ENCODE measurements around the gene SESN3. TPM values are rescaled to one million over a fixed set of nuclear protein-coding genes. Genes with fewer than 3 reads are reported as not detected.
A peak's percentile ranks its signal among the peaks of the same experiment; 100 is the strongest.

SESN3 gene
- total RNA-seq, 3 donors from 2014 or later (not counting 1 experiment from before 2014, with no cell fraction given) = 5.5 to 10.2 (median 7.6) TPM

DNA sequence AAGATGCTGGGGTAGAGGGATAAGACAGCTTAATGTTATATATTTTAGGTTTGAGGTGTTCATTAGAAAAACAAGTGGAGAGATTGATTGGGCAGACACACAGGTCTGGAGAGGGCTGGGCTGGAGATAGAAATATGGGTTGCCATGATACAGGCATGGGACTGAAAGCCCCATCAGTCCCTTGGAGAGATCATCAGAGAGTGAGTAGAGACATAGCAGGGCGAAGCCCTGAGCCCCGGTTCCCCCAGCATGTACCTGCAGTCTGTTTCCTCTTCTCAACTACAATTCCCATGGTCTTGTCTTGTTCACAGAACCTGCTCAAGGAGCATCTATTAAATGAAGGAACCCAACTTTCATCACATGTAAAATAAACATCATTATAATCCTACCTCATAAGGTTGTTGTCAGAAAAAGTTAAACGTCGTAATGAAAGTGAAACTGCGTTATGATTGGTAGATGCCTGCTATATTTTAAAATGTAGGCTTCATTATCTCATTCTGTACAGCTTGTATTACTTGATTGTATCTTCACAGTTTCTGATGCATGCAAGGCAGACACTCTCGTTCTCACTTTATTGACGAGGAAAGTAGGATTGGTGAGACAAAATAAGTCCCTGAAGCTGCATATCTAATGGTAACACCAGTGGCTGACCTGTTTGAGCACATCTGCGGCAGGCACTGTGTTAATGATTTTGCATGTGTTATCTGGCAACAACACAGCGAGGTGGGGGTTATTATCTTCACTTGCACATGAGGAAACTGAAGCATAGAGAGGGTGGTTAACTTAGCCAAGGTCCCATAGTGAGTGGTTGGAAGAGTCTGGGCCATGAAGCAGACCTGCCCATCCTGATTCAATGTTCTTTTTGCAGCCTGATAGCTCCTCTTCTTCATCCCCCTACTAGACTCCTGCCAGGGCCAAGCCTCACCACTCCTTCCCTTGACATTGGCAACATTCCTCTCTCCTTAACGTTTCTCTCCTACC lies 77.8 kb downstream of the SESN3 start:
- peak overlapping the region; percentile 79 for H3K27ac ChIP-seq (ENCODE audit: low read length)
- H3K36me3 ChIP-seq (ENCODE audit: control insufficient read depth, insufficient read depth, low read length) = no peaks in the 10 kb centered on the region
- ATAC-seq (peak; percentile 11 to 39 (median 15)), DNase-seq (peak in 1 of 2 donors; percentile 62)
- peak overlapping the region; percentile 91 to 94 for H3K27ac Mint-ChIP-seq
- H3K4me1 ChIP-seq (ENCODE audit: control insufficient read depth, insufficient read depth, low read length) = peaks cover 47% of the 10 kb centered on the region
- H3K9me3 ChIP-seq (ENCODE audit: control insufficient read depth, insufficient read depth, low read length) = no peaks in the 10 kb centered on the region
- no peaks in the 10 kb centered on the region for H3K36me3 Mint-ChIP-seq
- peak overlapping the region; percentile 32 for H3K4me3 ChIP-seq (ENCODE audit: low read length)
- H3K4me3 Mint-ChIP-seq = peak overlapping the region; percentile 85
- H3K27me3 ChIP-seq (ENCODE audit: control insufficient read depth, insufficient read depth, low read length) = no peaks in the 10 kb centered on the region
- no peaks in the 10 kb centered on the region for H3K9me3 Mint-ChIP-seq
- WGBS (ENCODE audit: insufficient coverage) = 6% methylated on average over 7 of the region's 10 CpGs
- intact Hi-C loops (cut with micrococcal nuclease) = loop anchor here (1.0 to 10.0 kb wide), 5 partner anchors 78 to 1274 kb away; partner anchors contain the start of gene SESN3
- H3K4me1 Mint-ChIP-seq = peaks cover 35 to 48% of the 10 kb centered on the region in 2 donors
- no peak for TF ChIP-seq CTCF (IDR thresholded peaks at IDR 0.05)
- H3K27me3 Mint-ChIP-seq (ENCODE audit: low read depth in 2 of 2) = peaks cover 0 to 3% of the 10 kb centered on the region in 2 donors

- Mint-ChIP-seq H3K9me3 (no peaks in the 10 kb centered on the region), H3K4me3 (peak overlapping the region; percentile 90), H3K4me1 (peaks cover 27 to 40% of the 10 kb centered on the region in 2 donors), H3K36me3 (no peaks in the 10 kb centered on the region), H3K27ac (peak overlapping the region; percentile 91 to 94), H3K27me3 (ENCODE audit: low read depth in 2 of 2) (peaks cover 7 to 12% of the 10 kb centered on the region in 2 donors)
- peaks cover 42% of the 10 kb centered on the region for H3K4me1 ChIP-seq (ENCODE audit: control insufficient read depth, insufficient read depth, low read length)
- intact Hi-C loops (cut with micrococcal nuclease) = loop anchor here (1.0 to 10.0 kb wide), 7 partner anchors 62 to 1276 kb away; partner anchors contain the start of genes CWC15, ENDOD1 and KDM4D
- ATAC-seq = peak; percentile 92 to 98 (median 93)
- under 1% methylated on average over 55 of the region's 55 CpGs for WGBS (ENCODE audit: insufficient coverage)
- H3K27ac ChIP-seq (ENCODE audit: low read length) = peak overlapping the region; percentile 81
- peak; percentile 81 for TF ChIP-seq CTCF (IDR thresholded peaks at IDR 0.05)
- peak overlapping the region; percentile 73 for H3K4me3 ChIP-seq (ENCODE audit: low read length)
- no peaks in the 10 kb centered on the region for H3K36me3 ChIP-seq (ENCODE audit: control insufficient read depth, insufficient read depth, low read length)
- no peaks in the 10 kb centered on the region for H3K9me3 ChIP-seq (ENCODE audit: control insufficient read depth, insufficient read depth, low read length)
- DNase-seq = peak; percentile 85 to 97
- H3K27me3 ChIP-seq (ENCODE audit: control insufficient read depth, insufficient read depth, low read length) = no peaks in the 10 kb centered on the region
Measured at GRCh38 chr11:95150956-95151684, 79.9 kb downstream of the SESN3 start.

DNA sequence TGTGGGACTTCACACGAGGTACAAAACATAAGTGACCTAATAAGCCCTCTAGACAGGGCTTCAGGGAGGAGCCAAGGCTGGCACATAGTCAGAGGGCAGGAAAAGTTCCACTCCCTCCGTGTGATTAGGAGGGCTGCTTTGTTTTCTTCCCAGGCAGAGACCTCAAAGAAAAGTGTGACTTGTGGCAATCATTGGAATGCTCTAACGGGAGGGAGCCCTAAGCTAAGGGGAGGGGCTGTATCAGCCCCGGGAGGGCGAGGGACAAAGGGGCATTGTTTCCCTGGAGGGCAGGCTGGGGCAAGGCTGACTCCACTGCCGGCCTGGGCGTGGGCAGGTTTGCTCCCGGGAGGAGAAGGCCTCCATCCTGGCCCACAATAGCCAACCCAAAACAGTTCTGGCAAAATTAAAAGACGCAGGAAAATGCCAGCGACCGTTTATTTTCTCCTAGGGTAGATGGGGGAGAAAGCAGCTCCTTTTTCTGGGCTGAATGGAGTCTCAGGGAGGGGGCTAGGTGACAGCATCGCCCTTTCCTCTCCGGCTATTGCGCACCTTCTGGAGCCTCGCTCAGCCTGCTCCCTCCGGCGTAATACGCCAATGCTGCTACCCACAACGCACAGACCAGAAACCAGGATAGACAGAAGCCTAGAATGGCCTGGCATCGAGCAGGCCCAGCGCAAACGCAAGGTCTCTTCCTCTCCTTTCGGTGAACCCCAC lies 81.2 kb downstream of the SESN3 start:
- Mint-ChIP-seq H3K4me1 (peaks cover 27 to 40% of the 10 kb centered on the region in 2 donors), H3K27me3 (ENCODE audit: low read depth in 2 of 2) (peaks cover 13 to 25% of the 10 kb centered on the region in 2 donors), H3K27ac (peak overlapping the region; percentile 91 to 94), H3K4me3 (peak overlapping the region; percentile 90), H3K36me3 (no peaks in the 10 kb centered on the region), H3K9me3 (no peaks in the 10 kb centered on the region)
- Histone ChIP-seq H3K4me3 (ENCODE audit: low read length) (peak overlapping the region; percentile 73), H3K27me3 (ENCODE audit: control insufficient read depth, insufficient read depth, low read length) (no peaks in the 10 kb centered on the region), H3K4me1 (ENCODE audit: control insufficient read depth, insufficient read depth, low read length) (peaks cover 42% of the 10 kb centered on the region), H3K9me3 (ENCODE audit: control insufficient read depth, insufficient read depth, low read length) (no peaks in the 10 kb centered on the region), H3K36me3 (ENCODE audit: control insufficient read depth, insufficient read depth, low read length) (no peaks in the 10 kb centered on the region), H3K27ac (ENCODE audit: low read length) (no peak overlapping the region)
- WGBS (ENCODE audit: insufficient coverage) = 63% methylated on average over 23 of the region's 23 CpGs
- ATAC-seq = no peak
- intact Hi-C loops (cut with micrococcal nuclease) = loop anchor here (2.0 to 10.0 kb wide), 4 partner anchors 177 to 1277 kb away; partner anchors contain the start of genes CWC15 and KDM4D
- no peak for DNase-seq
- no peak for TF ChIP-seq CTCF (IDR thresholded peaks at IDR 0.05)
